ENCODE results near the gene L3MBTL4. TPM values are rescaled to one million over a fixed set of nuclear protein-coding genes. Genes with fewer than 3 reads are reported as not detected.
"Not testable (repeated sequence)": the region's sequence is repeated elsewhere in the genome, so short reads cannot be mapped to it uniquely, and the experiment has no call there.

Gene L3MBTL4
- total RNA-seq, 1 donor from 2014 or later, result 0.56 TPM

GRCh38 chr18:6096730-6097129 is 318.0 kb downstream of the L3MBTL4 start:
- TF ChIP-seq CTCF (IDR thresholded peaks at IDR 0.05; ENCODE audit: unreplicated experiment), result no peak
- H3K36me3 Mint-ChIP-seq (ENCODE audit: low read depth, unreplicated experiment), result no peaks in the 10 kb centered on the region
- H3K4me3 Mint-ChIP-seq (ENCODE audit: unreplicated experiment), result no peak overlapping the region
- no peaks in the 10 kb centered on the region for H3K4me1 Mint-ChIP-seq (ENCODE audit: unreplicated experiment)
- no peak overlapping the region for H3K27ac Mint-ChIP-seq (ENCODE audit: unreplicated experiment)
- no peak for DNase-seq (ENCODE audit: low spot score)
- H3K27me3 Mint-ChIP-seq (ENCODE audit: unreplicated experiment), result no peaks in the 10 kb centered on the region
- no peaks in the 10 kb centered on the region for H3K9me3 Mint-ChIP-seq (ENCODE audit: unreplicated experiment)

GRCh38 chr18:6088432-6088831 is 326.3 kb downstream of the L3MBTL4 start:
- no peaks in the 10 kb centered on the region for H3K9me3 Mint-ChIP-seq (ENCODE audit: unreplicated experiment)
- DNase-seq (ENCODE audit: low spot score), result no peak
- no peak overlapping the region for H3K4me3 Mint-ChIP-seq (ENCODE audit: unreplicated experiment)
- no peaks in the 10 kb centered on the region for H3K27me3 Mint-ChIP-seq (ENCODE audit: unreplicated experiment)
- H3K27ac Mint-ChIP-seq (ENCODE audit: unreplicated experiment), result no peak overlapping the region
- H3K4me1 Mint-ChIP-seq (ENCODE audit: unreplicated experiment), result peaks cover 13% of the 10 kb centered on the region
- H3K36me3 Mint-ChIP-seq (ENCODE audit: low read depth, unreplicated experiment), result no peaks in the 10 kb centered on the region
- TF ChIP-seq CTCF (IDR thresholded peaks at IDR 0.05; ENCODE audit: unreplicated experiment), result no peak

- Mint-ChIP-seq H3K4me3 (ENCODE audit: unreplicated experiment) (no peak overlapping the region), H3K4me1 (ENCODE audit: unreplicated experiment) (peaks cover 13% of the 10 kb centered on the region), H3K36me3 (ENCODE audit: low read depth, unreplicated experiment) (no peaks in the 10 kb centered on the region), H3K27me3 (ENCODE audit: unreplicated experiment) (no peaks in the 10 kb centered on the region), H3K27ac (ENCODE audit: unreplicated experiment) (no peak overlapping the region), H3K9me3 (ENCODE audit: unreplicated experiment) (no peaks in the 10 kb centered on the region)
- DNase-seq (ENCODE audit: low spot score), result no peak
- TF ChIP-seq CTCF (IDR thresholded peaks at IDR 0.05; ENCODE audit: unreplicated experiment), result no peak
Measured at GRCh38 chr18:6086731-6087130, 328.0 kb downstream of the L3MBTL4 start.

- no peak for DNase-seq (ENCODE audit: low spot score)
- TF ChIP-seq CTCF (IDR thresholded peaks at IDR 0.05; ENCODE audit: unreplicated experiment), result no peak
- Mint-ChIP-seq H3K36me3 (ENCODE audit: low read depth, unreplicated experiment) (no peaks in the 10 kb centered on the region), H3K4me3 (ENCODE audit: unreplicated experiment) (no peak overlapping the region), H3K9me3 (ENCODE audit: unreplicated experiment) (no peaks in the 10 kb centered on the region), H3K27ac (ENCODE audit: unreplicated experiment) (no peak overlapping the region), H3K27me3 (ENCODE audit: unreplicated experiment) (peaks cover 2% of the 10 kb centered on the region), H3K4me1 (ENCODE audit: unreplicated experiment) (peaks cover 9% of the 10 kb centered on the region)
Measured at GRCh38 chr18:6079406-6079805, 335.3 kb downstream of the L3MBTL4 start.

GRCh38 chr18:6078877-6079276 is 335.8 kb downstream of the L3MBTL4 start:
- Mint-ChIP-seq H3K27me3 (ENCODE audit: unreplicated experiment) (peaks cover 2% of the 10 kb centered on the region), H3K9me3 (ENCODE audit: unreplicated experiment) (no peaks in the 10 kb centered on the region), H3K36me3 (ENCODE audit: low read depth, unreplicated experiment) (no peaks in the 10 kb centered on the region), H3K27ac (ENCODE audit: unreplicated experiment) (no peak overlapping the region), H3K4me3 (ENCODE audit: unreplicated experiment) (no peak overlapping the region), H3K4me1 (ENCODE audit: unreplicated experiment) (peaks cover 4% of the 10 kb centered on the region)
- TF ChIP-seq CTCF (IDR thresholded peaks at IDR 0.05; ENCODE audit: unreplicated experiment), result no peak
- DNase-seq (ENCODE audit: low spot score), result no peak

- not testable (repeated sequence) for H3K36me3 Mint-ChIP-seq (ENCODE audit: low read depth, unreplicated experiment); H3K4me3 Mint-ChIP-seq (ENCODE audit: unreplicated experiment); H3K27ac Mint-ChIP-seq (ENCODE audit: unreplicated experiment); H3K27me3 Mint-ChIP-seq (ENCODE audit: unreplicated experiment); DNase-seq (ENCODE audit: low spot score); H3K9me3 Mint-ChIP-seq (ENCODE audit: unreplicated experiment); H3K4me1 Mint-ChIP-seq (ENCODE audit: unreplicated experiment)
Measured at GRCh38 chr18:6072423-6072822, 342.3 kb downstream of the L3MBTL4 start.
